ENCODE results near the gene CNPY4. TPM values are rescaled to one million over a fixed set of nuclear protein-coding genes. Genes with fewer than 3 reads are reported as not detected.
"Not testable (repeated sequence)": the region's sequence is repeated elsewhere in the genome, so short reads cannot be mapped to it uniquely, and the experiment has no call there.

The CNPY4 gene
- total RNA-seq, 2 donors from 2014 or later = 11.1 to 18.8 TPM

DNA sequence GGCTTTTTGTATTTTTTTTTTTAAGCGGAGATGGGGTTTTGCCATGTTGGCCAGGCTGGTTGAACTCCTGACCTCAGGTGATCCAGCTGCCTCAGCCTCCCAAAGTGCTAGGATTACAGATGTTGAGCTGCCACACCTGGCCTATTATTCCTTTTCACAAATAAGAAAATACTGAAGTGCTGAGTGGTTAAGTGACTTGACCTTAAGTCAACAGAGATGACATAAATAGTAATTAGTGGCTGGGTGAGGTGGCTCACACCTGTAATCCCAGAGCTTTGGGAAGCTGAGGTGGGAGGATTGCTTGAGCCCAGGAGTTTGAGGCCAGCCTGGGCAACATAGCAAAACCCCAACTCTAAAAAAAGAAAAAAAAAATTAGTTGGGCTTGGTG lies 10.8 kb downstream of the CNPY4 start:
- not testable (repeated sequence) for H3K27ac Mint-ChIP-seq; H3K36me3 Mint-ChIP-seq (ENCODE audit: insufficient read depth in 2 of 2); H3K27me3 Mint-ChIP-seq (ENCODE audit: low read depth); ATAC-seq (replicated peaks in 1 of 2); H3K4me3 Mint-ChIP-seq; DNase-seq; H3K9me3 Mint-ChIP-seq
- peaks cover 41% of the 10 kb centered on the region for H3K4me1 Mint-ChIP-seq (ENCODE audit: low read depth)

GRCh38 chr7:100130608-100131453 lies 11.4 kb downstream of the CNPY4 start:
- DNase-seq (peak; percentile 90 to 91), ATAC-seq (replicated peaks in 1 of 2) (peak; percentile 8 to 18)
- Mint-ChIP-seq H3K4me3 (peak overlapping the region; percentile 56 to 90), H3K9me3 (no peaks in the 10 kb centered on the region), H3K4me1 (ENCODE audit: low read depth) (peaks cover 35% of the 10 kb centered on the region), H3K36me3 (ENCODE audit: insufficient read depth in 2 of 2) (peaks cover 0 to 3% of the 10 kb centered on the region in 2 donors), H3K27me3 (ENCODE audit: low read depth) (no peaks in the 10 kb centered on the region), H3K27ac (no peak overlapping the region)

- peaks cover 29% of the 10 kb centered on the region for H3K4me1 Mint-ChIP-seq (ENCODE audit: low read depth)
- peak overlapping the region in 1 of 2 donors; percentile 15 for H3K4me3 Mint-ChIP-seq
- H3K9me3 Mint-ChIP-seq = no peaks in the 10 kb centered on the region
- no peak overlapping the region for H3K27ac Mint-ChIP-seq
- DNase-seq (no peak), ATAC-seq (replicated peaks in 1 of 2) (no peak)
- H3K27me3 Mint-ChIP-seq (ENCODE audit: low read depth) = no peaks in the 10 kb centered on the region
- H3K36me3 Mint-ChIP-seq (ENCODE audit: insufficient read depth in 2 of 2) = no peaks in the 10 kb centered on the region
Measured at GRCh38 chr7:100132126-100132525, 12.7 kb downstream of the CNPY4 start.

DNA sequence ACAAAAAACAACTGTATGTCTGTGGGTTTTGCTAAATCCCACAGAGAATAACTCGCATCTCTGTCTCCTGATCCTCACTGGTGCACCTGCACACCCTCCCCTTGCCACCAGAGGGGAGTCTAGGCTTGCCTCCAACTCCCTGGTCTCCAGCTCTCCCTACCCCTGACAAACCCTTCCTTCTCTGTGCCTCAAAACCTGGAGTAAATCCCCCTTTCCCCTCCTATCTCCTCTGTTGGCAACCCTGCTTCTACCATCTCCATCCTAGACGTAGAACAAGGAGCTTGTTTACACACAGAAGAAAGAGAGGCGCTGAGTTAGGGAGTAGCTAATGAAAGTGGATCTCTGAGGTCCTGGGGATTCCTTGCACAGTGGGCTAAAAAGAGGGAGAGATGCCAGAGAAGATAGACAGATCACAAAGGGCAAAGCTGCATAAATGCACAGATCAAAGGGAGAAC lies 13.3 kb downstream of the CNPY4 start:
- H3K9me3 Mint-ChIP-seq = no peaks in the 10 kb centered on the region
- ATAC-seq (replicated peaks in 1 of 2) = peak; percentile 78
- peaks cover 30% of the 10 kb centered on the region for H3K4me1 Mint-ChIP-seq (ENCODE audit: low read depth)
- no peak overlapping the region for H3K27ac Mint-ChIP-seq
- H3K27me3 Mint-ChIP-seq (ENCODE audit: low read depth) = no peaks in the 10 kb centered on the region
- no peaks in the 10 kb centered on the region for H3K36me3 Mint-ChIP-seq (ENCODE audit: insufficient read depth in 2 of 2)
- DNase-seq = peak; percentile 71 to 74
- peak overlapping the region; percentile 15 for H3K4me3 Mint-ChIP-seq

GRCh38 chr7:100137851-100138760 lies 18.7 kb downstream of the CNPY4 start:
- H3K36me3 Mint-ChIP-seq (ENCODE audit: insufficient read depth in 2 of 2) = no peaks in the 10 kb centered on the region
- ATAC-seq (replicated peaks in 1 of 2) (peak in 1 of 2 donors; percentile 33), DNase-seq (no peak)
- H3K27ac Mint-ChIP-seq = no peak overlapping the region
- H3K27me3 Mint-ChIP-seq (ENCODE audit: low read depth) = no peaks in the 10 kb centered on the region
- peaks cover 17% of the 10 kb centered on the region for H3K4me1 Mint-ChIP-seq (ENCODE audit: low read depth)
- H3K4me3 Mint-ChIP-seq = peak overlapping the region in 1 of 2 donors; percentile 36
- H3K9me3 Mint-ChIP-seq = no peaks in the 10 kb centered on the region

GRCh38 chr7:100141555-100141949 lies 22.1 kb downstream of the CNPY4 start:
- Mint-ChIP-seq H3K27ac (no peak overlapping the region), H3K36me3 (ENCODE audit: insufficient read depth in 2 of 2) (no peaks in the 10 kb centered on the region), H3K9me3 (no peaks in the 10 kb centered on the region), H3K4me1 (ENCODE audit: low read depth) (peaks cover 17% of the 10 kb centered on the region), H3K4me3 (no peak overlapping the region), H3K27me3 (ENCODE audit: low read depth) (no peaks in the 10 kb centered on the region)
- no peak for DNase-seq
- ATAC-seq (replicated peaks in 1 of 2) = no peak

DNA sequence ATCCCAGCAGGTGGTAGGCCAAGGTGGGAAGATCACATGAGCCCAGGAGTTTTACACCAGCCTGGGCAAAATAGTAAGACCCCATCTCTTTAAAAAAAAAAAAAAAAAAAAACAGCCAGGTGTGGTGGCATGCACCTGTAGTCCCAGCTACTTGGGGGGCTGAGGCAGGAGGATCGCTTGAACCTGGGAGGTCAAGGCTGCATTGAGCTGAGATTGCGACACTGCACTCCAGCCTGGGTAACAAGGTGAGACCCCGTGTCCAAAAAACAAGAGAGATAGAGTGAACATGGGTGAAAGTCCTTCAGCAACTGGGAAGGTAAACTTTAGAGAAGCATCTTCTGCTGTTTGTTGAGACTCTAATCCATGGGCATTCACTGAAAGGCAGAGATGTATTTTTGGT lies 23.0 kb downstream of the CNPY4 start:
- Mint-ChIP-seq H3K4me1 (ENCODE audit: low read depth) (peaks cover 17% of the 10 kb centered on the region), H3K4me3 (no peak overlapping the region), H3K9me3 (no peaks in the 10 kb centered on the region), H3K27ac (no peak overlapping the region), H3K36me3 (ENCODE audit: insufficient read depth in 2 of 2) (no peaks in the 10 kb centered on the region), H3K27me3 (ENCODE audit: low read depth) (no peaks in the 10 kb centered on the region)
- no peak for ATAC-seq (replicated peaks in 1 of 2)
- DNase-seq = no peak

- DNase-seq; ATAC-seq (replicated peaks in 1 of 2); H3K27me3 Mint-ChIP-seq (ENCODE audit: low read depth); H3K36me3 Mint-ChIP-seq (ENCODE audit: insufficient read depth in 2 of 2); H3K27ac Mint-ChIP-seq; H3K4me3 Mint-ChIP-seq; H3K9me3 Mint-ChIP-seq: not testable (repeated sequence)
- peaks cover 35% of the 10 kb centered on the region for H3K4me1 Mint-ChIP-seq (ENCODE audit: low read depth)
Measured at GRCh38 chr7:100146350-100146749, 26.9 kb downstream of the CNPY4 start.

DNA sequence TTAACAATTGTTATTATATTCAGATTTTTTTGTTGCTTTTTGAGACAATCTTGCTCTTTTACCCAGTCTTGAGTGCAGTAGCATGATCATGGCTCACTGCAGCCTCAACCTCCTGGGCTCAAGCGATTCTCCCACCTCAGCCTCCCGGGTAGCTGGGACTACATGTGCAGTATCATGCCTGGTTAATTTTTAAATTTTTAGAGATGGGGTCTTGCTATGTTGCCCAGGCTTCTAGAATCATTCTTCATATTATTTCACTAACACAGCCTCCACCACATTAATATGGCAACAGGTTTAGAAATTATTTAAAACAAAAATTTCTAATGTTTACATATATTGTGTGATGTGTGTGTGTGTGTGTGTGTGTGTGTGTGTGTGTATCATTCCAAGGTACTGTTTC lies 27.8 kb downstream of the CNPY4 start:
- Mint-ChIP-seq H3K4me3 (no peak overlapping the region), H3K27ac (no peak overlapping the region), H3K36me3 (ENCODE audit: insufficient read depth in 2 of 2) (peaks cover 6 to 10% of the 10 kb centered on the region in 2 donors), H3K27me3 (ENCODE audit: low read depth) (no peaks in the 10 kb centered on the region), H3K9me3 (no peaks in the 10 kb centered on the region), H3K4me1 (ENCODE audit: low read depth) (peaks cover 40% of the 10 kb centered on the region)
- DNase-seq (no peak), ATAC-seq (replicated peaks in 1 of 2) (no peak)

- Mint-ChIP-seq H3K36me3 (ENCODE audit: insufficient read depth in 2 of 2) (peaks cover 10 to 14% of the 10 kb centered on the region in 2 donors), H3K27ac (peak overlapping the region; percentile 90), H3K4me3 (peak overlapping the region; percentile 89 to 100), H3K27me3 (ENCODE audit: low read depth) (no peaks in the 10 kb centered on the region), H3K4me1 (ENCODE audit: low read depth) (peaks cover 49% of the 10 kb centered on the region), H3K9me3 (no peaks in the 10 kb centered on the region)
- ATAC-seq (replicated peaks in 1 of 2) = no peak
- no peak for DNase-seq
Measured at GRCh38 chr7:100148225-100148558, 28.8 kb downstream of the CNPY4 start.

DNA sequence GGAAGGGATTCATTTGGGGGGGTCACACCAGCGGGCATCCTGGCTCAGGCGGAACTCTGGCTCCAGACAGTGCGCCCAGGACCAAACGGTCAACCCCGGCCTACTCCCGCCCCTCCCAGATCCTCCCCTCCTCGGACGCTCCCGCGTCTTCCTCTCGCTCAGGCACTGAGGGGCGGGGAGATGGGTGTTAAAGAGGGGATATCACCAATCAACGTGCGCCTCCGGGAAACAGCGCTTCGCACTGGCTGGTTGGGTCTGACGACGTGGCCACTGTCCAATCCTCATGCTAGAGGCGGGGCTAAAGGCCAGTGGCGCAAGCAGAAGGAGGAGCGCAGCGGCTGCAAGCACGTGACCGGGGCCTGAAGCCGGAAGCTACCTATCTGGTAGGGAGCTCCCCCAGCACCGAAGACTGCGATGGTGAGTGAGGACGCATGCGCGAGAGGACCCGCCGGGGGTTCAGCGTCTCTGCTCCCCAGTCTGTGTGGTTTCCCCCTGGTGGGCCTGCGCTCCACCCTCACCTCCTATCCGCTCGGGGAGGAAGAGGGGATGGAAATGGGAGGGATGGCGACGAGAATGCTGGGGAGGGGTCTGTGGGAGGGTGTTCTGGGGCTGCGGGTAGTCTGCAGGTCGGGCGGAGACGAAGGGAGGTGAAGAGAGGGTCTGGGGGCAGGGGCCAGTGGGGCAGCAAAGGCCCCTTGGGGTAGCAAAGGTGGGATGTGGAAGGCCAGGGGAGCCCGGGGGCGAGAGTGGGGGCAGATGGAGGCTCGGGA lies 29.3 kb downstream of the CNPY4 start, which contains the start of gene LAMTOR4:
Gene LAMTOR4, plus strand, starts transcription at position 360 of the 770 bp plus-strand sequence. Its CDS starts 55 bp downstream, at position 415.
- peak; percentile 97 for ATAC-seq (replicated peaks in 1 of 2)
- peak within 1 kb of the TSS; percentile 90 for H3K27ac Mint-ChIP-seq
- no peaks in the 10 kb centered on the region for H3K27me3 Mint-ChIP-seq (ENCODE audit: low read depth)
- peaks cover 10 to 14% of the 10 kb centered on the region in 2 donors for H3K36me3 Mint-ChIP-seq (ENCODE audit: insufficient read depth in 2 of 2)
- peak within 1 kb of the TSS; percentile 89 to 100 for H3K4me3 Mint-ChIP-seq
- peak; percentile 97 to 100 for DNase-seq
- peaks cover 49% of the 10 kb centered on the region for H3K4me1 Mint-ChIP-seq (ENCODE audit: low read depth)
- H3K9me3 Mint-ChIP-seq = no peaks in the 10 kb centered on the region

DNA sequence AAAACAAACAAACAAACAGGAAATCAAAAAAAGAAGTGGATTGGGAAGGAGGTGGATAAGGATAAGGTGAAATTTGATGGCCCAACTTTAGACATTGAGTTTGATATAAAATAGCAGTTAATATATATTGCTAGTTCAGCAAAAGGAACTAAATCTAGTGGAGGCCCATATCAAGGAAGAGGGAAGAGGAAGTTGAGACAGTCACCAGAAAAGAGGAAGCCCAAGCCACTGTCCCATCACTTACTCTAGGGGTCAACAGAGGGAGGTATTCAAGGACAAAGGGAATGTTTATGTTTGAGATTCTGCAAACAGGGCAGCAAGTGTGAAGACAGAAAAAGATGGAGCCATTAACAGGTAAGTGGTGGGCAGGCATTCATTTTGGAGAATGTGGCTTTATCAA lies 33.0 kb downstream of the CNPY4 start:
- no peaks in the 10 kb centered on the region for H3K27me3 Mint-ChIP-seq (ENCODE audit: low read depth)
- ATAC-seq (replicated peaks in 1 of 2) (no peak), DNase-seq (no peak)
- H3K36me3 Mint-ChIP-seq (ENCODE audit: insufficient read depth in 2 of 2) = peaks cover 10 to 16% of the 10 kb centered on the region in 2 donors
- H3K4me3 Mint-ChIP-seq = no peak overlapping the region
- H3K4me1 Mint-ChIP-seq (ENCODE audit: low read depth) = peaks cover 72% of the 10 kb centered on the region
- peak overlapping the region; percentile 12 for H3K27ac Mint-ChIP-seq
- no peaks in the 10 kb centered on the region for H3K9me3 Mint-ChIP-seq
